ENCODE measurements around the gene SH3RF1. TPM values are rescaled to one million over a fixed set of nuclear protein-coding genes. Genes with fewer than 3 reads are reported as not detected.

SH3RF1 gene
- total and polyA plus RNA-seq, 10 of the 15 experiments (the other 5 are each of a cell fraction or from before 2014, with no cell fraction given): 4.5 to 22.5 (median 10.4) TPM

DNA sequence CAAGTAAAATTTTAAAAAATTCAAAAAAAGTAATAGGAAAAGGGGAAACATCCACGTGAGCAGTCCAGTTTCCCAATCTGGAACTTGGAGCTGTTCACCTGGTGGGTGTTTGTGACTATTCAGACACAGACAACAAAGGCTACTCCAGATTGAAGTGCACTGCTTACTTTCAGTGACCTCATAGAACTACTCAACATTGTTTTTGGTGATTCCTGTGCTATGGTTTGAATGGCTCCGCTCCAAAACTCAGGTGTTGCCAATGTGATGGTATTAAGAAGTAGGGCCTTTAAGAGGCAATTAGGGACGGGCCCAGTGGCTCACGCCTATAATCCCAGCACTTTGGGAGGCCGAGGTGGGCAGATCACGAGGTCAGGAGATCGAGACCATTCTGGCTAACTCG is 22.1 kb downstream of the SH3RF1 start:
- ChIA-PET RAD21 (ENCODE audit: unreplicated experiment) (no interaction called here), SMC1A (ENCODE audit: uncharacterized antibody, unreplicated experiment) (interaction anchor here (1.5 to 10.8 kb wide), 3 partner anchors 12 to 85 kb away, joined by 4 to 102 read pairs (median 29); partner anchors contain the start of gene SH3RF1), POLR2A (interaction anchor here (1.0 kb wide), 1 partner anchor 10 kb away, joined by 3 read pairs; no protein-coding TSS in a partner anchor), CTCF (interaction anchor here (1.6 kb wide), 1 partner anchor 11 kb away, joined by 5 read pairs; no protein-coding TSS in a partner anchor)
- H3K4me2 ChIP-seq (ENCODE audit: control insufficient read depth, insufficient read depth): no peak overlapping the region
- H3K36me3 ChIP-seq (ENCODE audit: control insufficient read depth in 2 of 2, insufficient read depth in 2 of 2, low read length in 1 of 2): peaks cover 0 to 4% of the 10 kb centered on the region in 2 experiments; a peak in 1 of 4 replicates
- no peak for FAIRE-seq
- no peaks in the 10 kb centered on the region for H3K27me3 ChIP-seq (replicated peaks in 1 of 2; ENCODE audit: control insufficient read depth in 2 of 2, insufficient read depth in 2 of 2, low read length in 1 of 2)
- no peak overlapping the region for H3K9ac ChIP-seq (ENCODE audit: control insufficient read depth, insufficient read depth, low read length)
- ATAC-seq: no peak
- H3K79me2 ChIP-seq (ENCODE audit: control insufficient read depth, insufficient read depth, low read length): peaks cover 61% of the 10 kb centered on the region
- H2AFZ ChIP-seq (ENCODE audit: control insufficient read depth, low read depth, low read length): no peak overlapping the region
- WGBS (ENCODE audit: insufficient coverage, insufficient replicate concordance, low lambda C conversion rate, missing lambda C conversion rate): 98% methylated on average over 8 of the region's 8 CpGs
- no peak overlapping the region for H3K4me3 ChIP-seq
- H3K27ac ChIP-seq (ENCODE audit: control insufficient read depth, insufficient read depth): no peak overlapping the region
- in situ Hi-C loops (cut with MboI) (no loop called here), intact Hi-C loops (cut with micrococcal nuclease; ENCODE audit: unreplicated experiment) (no loop called here)
- TF ChIP-seq HCFC1 (IDR thresholded peaks at IDR 0.05; ENCODE audit: low read length) (no peak), ESRRA (IDR thresholded peaks at IDR 0.05; ENCODE audit: low read length) (no peak), EP300 (IDR thresholded peaks at IDR 0.05; ENCODE audit: borderline replicate concordance in 1 of 2, control insufficient read depth in 1 of 2, low read depth in 2 of 2, low read length in 2 of 2) (no peak), RFX5 (IDR thresholded peaks at IDR 0.05; ENCODE audit: low read depth, low read length) (no peak), MXI1 (IDR thresholded peaks at IDR 0.05; ENCODE audit: low read depth, low read length) (no peak), POU2F2 (IDR thresholded peaks at IDR 0.05; ENCODE audit: borderline replicate concordance, low read depth, low read length) (no peak), ZNF274 (IDR thresholded peaks at IDR 0.05; ENCODE audit: insufficient read depth, insufficient read length) (no peak)
- DNase-seq (ENCODE audit: low read depth, low spot score): no peak
- BruUV-seq (replicated peaks): no TSS peak
- no peaks in the 10 kb centered on the region; the same call in 1 of the 2 replicates for H3K4me1 ChIP-seq (ENCODE audit: control insufficient read depth, insufficient read depth, low read length)
- H4K20me1 ChIP-seq (ENCODE audit: control insufficient read depth, insufficient read depth): no peaks in the 10 kb centered on the region; the same call in 1 of the 2 replicates
- H3K9me3 ChIP-seq (replicated peaks; ENCODE audit: control insufficient read depth, insufficient read depth, low read length): peaks cover 2% of the 10 kb centered on the region; the same call in 2 of the 3 replicates

Measured in GM12878 (cell line).